SKM-1 (cell line): ENCODE data around the gene KPNB1.

Source experiments
- DNase-seq: peaks from one replicate; lab custom pipeline; 2025; ENCODE audit not compliant: unreplicated experiment; lab: John Stamatoyannopoulos, UW

KPNB1 gene

DNA sequence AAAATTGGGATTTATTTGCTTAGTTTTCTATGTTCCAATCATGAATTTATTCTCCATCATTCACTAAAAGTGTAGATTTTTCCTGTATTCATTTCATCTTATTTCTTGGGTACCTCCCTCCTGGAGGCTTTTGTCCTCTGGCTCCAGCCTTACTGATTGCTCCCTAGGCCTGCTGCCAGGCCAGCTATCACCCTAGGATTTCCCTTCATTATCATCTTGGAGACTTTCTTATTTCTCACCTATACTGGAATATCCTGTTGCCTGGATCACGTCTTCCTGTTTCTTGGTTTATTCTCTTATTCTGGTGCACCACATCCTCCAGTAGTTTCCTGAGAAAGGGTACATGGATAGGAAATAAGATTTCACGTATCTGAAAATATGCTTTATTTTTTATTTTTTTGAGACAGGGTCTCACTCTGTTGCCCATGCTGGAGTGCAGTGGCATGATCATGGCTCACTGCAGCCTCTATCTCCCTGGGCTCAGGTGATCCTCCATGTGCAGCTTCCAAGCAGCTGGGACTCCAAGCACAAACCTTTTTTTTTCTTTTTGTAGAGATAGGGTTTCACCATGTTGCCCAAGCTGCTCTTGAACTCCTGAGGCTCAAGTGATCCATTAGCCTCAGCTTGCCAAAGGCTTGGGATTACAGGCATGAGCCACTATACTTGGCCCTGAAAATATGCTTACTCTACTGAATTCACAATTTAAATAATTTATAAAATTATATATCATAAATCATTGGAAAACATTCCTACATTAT, 13.3 kb upstream of the KPNB1 start:
- DNase-seq, result no peak

DNA sequence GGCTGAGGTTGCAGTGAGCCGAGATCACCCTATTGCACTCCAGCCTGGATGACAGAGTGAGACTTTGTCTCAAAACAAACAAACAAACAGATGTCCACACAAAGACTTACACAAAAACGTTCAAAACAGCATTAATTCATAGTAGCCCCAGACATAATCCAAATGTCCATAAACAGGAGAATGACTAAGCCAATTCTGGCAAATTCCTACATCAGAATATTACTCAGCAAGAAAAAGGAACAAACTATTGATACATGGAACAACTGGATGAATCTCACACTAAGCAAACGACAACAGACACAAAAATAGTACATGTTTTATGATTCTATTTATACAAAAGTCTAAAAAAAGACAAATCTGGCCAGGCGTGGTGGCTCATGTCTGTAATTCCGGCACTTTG, 10.8 kb upstream of the KPNB1 start:
- DNase-seq, result no peak

DNA sequence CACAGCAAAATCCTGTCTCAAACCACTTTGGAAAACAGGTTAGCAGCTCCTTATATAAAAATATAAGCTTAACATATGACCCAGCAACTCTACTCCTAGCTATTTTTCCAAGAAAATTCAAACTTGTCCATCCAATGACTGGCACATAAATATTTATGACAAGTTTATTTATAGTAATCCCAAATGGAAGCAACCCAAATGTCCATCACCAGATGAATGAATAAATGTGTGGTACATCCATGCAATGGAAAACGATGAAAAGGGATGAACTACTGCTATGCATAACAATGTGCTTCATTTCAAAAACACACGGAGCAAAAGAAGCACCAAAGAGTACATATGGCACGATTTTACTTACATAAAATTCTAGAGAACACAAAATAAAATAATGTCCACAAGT, 9.6 kb upstream of the KPNB1 start:
- no peak for DNase-seq

DNA sequence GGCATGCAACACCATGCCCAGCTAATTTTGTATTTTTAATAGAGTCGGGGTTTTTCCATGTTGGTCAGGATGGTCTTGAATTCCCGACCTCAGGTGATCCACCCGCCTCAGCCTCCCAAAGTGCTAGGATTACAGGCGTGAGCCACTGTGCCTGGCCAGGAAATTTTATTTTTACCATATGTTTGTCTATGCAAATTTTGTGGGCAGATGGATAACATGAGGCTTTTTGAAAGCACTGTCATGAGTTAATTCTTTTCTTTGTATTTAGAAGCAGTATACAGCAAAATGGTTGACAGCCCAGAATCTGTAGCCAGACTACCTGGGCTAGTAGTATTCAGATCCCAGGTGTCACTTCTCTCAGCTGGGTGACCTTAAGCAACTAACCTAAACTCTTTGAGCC, 8.5 kb upstream of the KPNB1 start:
- no peak for DNase-seq

DNA sequence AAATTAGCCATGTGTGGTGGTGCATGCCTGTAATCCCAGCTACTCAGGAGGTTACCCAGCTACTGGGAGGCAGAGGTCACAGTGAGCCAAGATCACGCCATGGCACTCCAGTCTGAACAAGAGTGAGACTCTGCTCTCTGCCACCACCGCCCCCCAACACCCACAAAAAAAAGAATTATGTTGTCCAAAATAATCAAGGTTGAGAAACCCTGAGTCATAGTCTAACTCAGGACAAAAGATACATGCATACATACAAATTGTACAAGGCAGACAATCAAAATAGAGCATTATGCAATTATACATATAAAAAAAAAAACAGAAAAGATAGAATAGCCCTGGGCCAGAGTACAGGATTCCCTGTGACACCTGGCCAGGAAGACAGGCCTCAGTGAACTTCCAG, 6.6 kb upstream of the KPNB1 start:
- no peak for DNase-seq

DNA sequence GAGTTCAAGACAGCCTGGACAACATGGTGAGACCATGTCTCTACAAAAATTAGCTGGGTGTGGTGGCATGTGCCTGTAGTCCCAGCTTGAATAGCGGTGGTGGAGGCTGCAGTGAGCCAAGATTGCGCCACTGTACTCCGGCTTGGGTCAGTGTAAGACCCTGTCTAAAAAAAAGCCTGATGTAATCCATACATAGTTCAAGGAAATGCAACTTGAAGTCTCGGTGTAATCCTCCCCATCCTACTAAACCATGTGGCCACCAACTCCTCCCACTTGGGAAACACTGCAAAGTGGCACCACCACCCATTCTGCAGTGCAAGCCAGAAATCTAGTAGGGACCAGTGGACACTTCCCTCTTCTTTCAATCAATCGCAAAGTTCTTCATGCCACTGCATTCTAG, 5.4 kb upstream of the KPNB1 start:
- DNase-seq, result peak; percentile 51

DNA sequence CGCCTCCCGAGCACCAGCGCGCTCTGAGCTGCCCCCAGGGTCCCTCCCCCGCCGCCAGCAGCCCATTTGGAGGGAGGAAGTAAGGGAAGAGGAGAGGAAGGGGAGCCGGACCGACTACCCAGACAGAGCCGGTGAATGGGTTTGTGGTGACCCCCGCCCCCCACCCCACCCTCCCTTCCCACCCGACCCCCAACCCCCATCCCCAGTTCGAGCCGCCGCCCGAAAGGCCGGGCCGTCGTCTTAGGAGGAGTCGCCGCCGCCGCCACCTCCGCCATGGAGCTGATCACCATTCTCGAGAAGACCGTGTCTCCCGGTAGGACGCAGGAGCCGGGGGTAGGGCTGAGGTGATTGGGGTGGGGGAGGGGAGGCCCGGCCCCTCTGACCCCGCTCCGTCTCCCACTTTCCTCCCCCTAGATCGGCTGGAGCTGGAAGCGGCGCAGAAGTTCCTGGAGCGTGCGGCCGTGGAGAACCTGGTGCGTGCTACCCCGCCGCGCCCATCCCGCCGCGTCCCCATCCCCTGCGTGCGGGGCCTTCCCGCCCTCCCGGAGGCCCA, 329 bp downstream of the KPNB1 start:
- DNase-seq, result peak; percentile 56

DNA sequence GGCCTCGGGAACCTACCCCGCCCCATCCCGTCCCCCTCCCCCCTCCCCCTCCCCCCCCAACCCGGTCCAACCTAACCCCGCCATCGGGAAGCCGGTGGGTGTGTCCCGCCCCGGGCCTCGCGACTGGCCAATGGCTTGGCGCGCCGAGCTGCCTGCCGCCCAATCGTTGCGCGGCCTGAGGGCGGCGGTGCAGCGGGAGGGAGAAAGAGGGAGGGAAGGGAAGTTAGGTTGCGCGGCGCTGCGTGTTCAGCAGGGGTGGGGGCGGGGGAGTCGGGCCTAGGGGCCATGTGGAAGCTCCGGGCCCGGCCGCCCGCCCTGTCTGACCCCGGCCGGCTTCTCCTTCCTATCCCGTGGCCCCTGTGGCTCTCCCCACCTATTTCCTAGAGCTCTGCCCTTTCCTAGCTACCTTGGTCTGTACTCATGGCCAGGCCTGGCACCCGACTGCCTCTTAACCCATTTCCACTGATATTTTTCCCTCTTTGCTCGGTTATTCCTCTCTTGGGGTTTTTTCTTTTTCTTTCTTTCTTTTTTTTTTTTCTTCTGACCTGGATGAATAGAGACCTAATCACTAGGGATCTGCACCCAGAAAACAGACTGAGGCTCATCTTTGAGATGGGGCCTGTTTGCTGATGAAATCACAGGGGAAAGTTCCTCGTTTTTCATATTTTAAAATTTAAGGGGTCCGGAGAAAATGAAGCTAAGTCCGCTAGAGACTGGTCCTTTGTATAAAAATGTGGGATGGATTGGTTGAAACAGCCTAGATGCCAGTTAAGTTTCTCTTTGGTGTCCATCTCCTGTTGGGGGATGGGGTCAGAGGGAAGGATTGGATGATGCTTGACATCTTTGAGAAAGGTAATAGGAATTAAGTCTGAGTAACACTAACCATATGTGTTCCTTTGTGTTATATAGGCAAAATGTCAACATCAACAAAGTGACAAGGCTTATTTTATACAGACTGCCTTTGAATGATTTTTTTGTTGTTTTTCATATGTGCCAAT, 1.1 kb downstream of the KPNB1 start:
- peak; percentile 90 for DNase-seq

DNA sequence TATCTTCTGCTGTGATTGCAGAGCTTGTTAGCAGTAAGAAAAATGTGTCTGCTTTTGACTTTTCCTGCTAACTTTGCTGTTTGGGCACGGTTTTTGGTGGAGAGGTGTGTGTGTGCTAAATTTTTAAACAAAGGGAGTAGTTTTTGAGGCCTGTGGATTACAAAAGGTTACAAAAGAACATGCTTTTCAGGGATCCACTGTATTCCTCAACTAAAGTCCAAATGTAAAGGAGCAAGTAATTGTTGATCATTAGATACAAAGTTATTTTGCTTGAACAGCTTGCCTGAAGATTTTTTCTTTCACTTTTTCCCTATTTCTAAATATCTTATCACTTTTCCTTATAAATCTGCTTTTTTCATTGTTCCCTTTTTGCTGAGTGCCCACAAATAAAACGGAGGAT, 2.0 kb downstream of the KPNB1 start:
- DNase-seq, result no peak

DNA sequence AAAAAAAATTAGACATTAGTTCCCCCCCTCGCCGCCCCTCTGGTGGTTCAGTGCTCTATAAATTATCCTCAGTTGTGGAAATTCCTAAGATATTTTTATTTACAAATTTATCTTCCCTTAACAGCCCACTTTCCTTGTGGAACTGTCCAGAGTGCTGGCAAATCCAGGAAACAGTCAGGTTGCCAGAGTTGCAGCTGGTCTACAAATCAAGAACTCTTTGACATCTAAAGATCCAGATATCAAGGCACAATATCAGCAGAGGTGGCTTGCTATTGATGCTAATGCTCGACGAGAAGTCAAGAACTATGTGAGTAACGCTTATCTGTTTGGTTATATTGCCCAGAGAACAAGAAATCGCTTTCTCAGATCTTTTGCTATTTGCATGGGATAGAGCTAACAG, 2.9 kb downstream of the KPNB1 start:
- DNase-seq, result no peak

DNA sequence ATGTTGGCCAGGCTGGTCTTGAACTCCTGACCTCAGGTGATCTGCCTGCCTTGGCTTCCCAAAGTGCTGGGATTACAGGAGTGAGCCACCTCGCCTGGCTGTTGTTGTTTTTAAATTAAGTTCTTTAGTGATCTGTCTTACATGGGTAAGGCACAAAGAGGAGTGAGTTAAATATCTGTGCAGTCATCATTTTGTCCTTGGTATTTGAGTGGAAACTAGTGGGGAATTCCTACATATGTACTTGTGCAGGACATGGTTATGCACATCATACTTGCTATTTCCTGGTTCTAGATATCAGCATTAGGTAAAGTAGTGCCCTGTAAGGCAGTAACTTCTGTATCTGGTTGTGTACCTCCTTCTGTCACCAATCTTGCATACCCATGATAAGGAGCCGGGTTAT, 3.7 kb downstream of the KPNB1 start:
- DNase-seq, result no peak

DNA sequence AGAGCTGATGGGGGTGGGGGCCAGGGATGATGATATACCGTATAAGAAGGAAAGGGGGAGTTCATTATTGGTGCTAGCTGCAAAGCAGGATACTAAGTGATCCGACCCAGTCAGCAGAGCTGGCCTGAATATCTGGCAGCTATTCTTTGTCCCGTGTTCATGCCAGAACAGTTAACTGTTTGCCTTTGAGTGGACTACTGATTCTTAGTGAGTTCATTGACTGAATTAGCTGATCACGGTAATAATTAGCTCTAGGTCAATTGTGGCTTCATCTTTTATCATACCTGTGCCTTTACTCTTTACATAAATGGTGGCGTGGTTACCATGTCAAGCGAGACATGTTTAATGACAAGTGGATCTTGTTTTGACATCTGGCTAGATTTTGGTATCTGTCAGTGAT, 5.3 kb downstream of the KPNB1 start:
- no peak for DNase-seq

DNA sequence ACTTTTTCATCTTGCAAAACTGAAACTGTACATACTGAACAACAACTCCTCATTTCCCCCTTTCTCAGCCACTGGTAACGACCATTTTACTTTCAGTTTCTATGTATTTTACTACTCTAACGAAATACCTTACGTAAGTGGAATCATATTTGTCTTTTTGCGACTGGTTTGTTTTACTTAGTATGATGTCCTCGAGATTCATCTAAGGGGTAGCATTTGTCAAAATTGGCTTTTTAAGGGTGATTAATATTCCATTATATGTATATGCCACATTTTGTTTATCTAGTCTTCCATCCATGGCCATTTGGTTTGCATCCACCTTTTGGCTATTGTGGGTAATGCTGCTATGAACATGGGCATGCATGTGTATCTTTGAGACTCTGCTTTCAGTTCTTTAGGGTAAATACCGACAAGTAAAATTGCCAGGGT, 10.4 kb downstream of the KPNB1 start:
- no peak for DNase-seq

DNA sequence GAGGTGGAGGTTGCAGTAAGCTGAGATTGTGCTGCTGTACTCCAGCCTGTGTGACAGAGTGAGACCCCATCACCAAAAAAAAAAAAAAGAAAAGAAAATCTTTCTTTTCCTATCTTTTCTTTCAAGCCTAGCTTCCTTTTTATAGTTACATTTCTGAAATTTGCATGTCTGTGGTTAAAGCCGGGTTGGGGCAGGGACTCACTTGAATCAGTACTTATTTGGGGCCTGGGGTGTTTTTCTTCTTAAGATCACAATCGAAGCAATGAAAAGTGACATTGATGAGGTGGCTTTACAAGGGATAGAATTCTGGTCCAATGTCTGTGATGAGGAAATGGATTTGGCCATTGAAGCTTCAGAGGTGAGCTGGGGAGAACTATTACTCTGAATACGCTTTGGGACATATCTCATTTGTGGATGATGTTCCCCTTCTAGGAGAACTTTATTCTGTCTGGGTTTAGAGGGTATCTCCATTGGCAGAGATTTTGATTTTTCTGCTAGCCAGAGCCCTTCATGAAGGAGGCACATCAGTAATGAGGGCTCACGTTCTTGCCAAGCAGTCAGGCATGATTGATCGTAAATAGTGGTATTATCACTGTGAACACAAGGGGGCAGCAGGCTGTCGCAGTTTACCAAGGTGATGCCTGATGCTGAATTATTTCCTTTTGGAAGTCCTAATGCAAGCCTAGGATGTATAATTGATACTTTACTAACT, 14.3 kb downstream of the KPNB1 start:
- peak; percentile 24 for DNase-seq

DNA sequence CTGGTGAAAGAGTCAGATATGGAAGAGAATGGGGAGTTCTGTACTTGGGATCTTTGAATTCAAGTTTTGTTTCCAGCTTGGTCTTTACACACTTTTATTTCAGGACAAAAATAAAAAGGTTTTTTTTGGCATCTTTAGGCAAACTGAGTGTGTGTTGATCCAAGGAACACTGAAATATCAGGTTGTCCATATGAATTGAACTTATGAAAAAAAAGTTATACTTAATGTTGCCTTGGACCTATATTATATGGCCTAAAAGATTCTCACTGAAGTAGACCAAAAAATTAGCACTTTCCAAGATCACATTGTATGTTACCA, 14.9 kb downstream of the KPNB1 start:
- DNase-seq, result no peak

DNA sequence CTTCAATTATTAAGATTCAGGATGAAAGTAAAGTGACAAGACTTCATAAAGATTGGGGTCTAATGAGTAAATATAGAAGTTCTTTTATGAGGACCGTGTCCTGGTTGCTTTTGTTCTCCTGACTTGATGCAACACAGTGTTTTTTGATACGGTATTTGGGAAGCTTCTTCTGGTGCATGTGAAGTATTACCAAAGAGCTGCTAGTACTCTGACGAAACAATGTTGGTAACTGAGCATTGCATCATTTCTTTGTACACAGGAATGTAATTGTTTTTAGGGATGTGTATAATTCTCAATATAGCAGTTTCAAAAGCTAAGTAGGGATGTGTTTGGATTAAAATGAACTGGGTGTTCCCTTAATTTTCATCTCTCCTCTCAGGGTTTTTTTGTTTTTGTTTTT, 15.9 kb downstream of the KPNB1 start:
- DNase-seq, result peak; percentile 28

DNA sequence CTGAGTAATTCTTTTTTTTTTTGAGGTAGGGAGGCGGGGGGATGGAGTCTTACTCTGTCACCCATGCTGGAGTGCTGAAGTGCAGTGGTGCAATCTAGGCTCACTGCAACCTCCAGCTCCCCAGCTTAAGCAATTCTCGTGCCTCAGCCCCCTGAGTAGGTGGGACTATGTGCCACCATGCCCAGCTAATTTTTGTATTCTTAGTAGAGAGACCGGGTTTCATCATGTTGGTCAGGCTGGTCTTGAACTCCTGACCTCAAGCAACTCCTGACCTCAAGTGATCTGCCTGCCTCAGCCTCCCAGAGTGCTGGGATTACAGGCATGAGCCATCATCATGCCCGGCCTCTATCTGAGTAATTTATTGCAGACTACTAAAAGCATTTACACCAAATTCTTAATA, 19.4 kb downstream of the KPNB1 start:
- DNase-seq, result no peak

DNA sequence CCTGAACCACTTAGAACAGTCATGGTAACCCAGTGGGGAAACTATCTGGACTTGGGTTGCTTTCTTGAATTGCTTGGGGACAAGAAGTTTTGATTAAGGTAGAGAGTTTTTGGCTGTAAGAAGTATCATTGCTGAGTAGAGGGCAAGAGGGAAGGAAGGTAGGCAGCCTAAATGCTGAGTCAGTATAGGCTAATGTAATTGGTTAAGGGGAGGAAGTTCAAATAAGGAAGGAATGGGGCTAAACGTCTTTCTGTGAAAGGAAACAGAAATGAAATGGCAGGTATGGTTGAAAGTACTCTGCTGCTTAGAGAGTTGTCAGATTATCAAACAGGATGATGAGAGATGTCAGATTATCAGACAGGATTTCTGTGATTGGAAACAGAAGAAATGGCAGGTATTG, 20.3 kb downstream of the KPNB1 start:
- DNase-seq, result peak; percentile 51

DNA sequence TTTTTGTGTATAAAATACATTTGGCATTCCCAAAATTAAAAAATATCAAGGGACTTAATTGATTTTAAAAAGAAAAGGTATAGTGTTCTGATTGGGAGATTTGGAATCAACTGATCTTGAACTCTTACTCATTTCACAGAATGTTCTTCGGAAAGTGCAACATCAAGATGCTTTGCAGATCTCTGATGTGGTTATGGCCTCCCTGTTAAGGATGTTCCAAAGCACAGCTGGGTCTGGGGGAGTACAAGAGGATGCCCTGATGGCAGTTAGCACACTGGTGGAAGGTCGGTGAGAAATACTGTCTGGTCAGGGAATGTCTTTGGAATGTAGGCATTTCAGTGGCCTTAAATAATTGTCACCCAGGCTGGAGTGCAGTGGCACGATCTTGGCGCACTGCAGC, 24.8 kb downstream of the KPNB1 start:
- DNase-seq, result no peak

DNA sequence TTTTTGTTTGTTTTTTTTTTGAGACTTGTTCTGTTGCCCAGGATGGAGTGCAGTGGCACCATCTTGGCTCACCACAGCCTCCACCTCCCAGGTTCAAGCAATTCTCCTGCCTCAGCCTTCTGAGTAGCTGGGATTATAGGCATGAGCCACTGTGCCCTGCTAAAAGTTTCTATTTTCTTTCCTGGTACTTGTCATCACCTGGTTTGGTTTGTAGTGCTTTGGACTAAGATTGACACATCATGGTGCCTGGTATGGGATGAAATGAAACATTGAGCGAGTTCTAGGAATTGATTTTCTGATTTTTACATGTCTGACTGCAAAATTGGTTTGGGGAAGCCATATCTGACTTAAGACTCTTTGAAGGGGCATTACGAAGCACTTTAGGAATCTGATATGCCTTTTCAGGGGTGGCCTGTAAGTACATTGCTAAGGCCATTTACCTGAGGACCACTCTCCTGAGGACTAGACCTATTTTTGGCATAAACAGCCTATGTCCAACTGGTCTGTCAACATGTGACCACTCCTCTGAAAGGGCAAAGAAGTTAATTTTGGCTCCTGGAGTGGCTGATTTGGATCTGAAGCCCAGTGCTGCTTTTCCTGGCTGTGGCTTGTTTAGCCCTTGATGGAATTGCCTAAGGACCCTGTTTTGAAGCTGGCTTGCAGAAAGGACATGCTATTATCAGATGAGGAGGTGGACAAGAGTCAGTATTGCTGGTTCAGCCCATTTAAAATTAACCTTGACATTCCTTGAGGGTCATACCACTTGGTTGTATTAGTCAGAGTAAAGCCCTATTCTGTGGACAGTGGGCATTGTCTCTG, 25.9 kb downstream of the KPNB1 start:
- no peak for DNase-seq

DNA sequence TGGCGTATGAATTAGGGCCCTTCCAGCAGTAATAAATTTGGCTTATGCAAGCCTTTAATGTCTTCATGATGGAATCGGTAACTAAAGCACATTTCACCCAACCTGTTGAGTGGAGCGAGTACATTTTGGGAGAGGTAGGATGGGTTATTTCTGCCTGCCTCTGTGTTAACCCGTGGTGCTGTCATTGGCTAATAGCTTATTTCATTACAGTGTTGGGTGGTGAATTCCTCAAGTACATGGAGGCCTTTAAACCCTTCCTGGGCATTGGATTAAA, 26.4 kb downstream of the KPNB1 start:
- DNase-seq, result no peak
